HG02870 (cell line): ENCODE results near the gene SHQ1.
A peak's percentile ranks its signal among the peaks of the same experiment; 100 is the strongest.
"Not testable (repeated sequence)": the region's sequence is repeated elsewhere in the genome, so short reads cannot be mapped to it uniquely, and the experiment has no call there.

Source experiments
- ATAC-seq: cut with Tn5 transposase; IDR thresholded peaks from one replicate; pipeline ENCODE4 v1.9.1; 2021; ENCODE audit warnings: mild to moderate bottlenecking, moderate library complexity; ENCODE audit not compliant: unreplicated experiment

Gene SHQ1

GRCh38 chr3:72754582-72754981 lies 93.7 kb downstream of the SHQ1 start:
- ATAC-seq, result no peak

GRCh38 chr3:72753495-72753894 lies 94.8 kb downstream of the SHQ1 start:
- ATAC-seq, result no peak

DNA sequence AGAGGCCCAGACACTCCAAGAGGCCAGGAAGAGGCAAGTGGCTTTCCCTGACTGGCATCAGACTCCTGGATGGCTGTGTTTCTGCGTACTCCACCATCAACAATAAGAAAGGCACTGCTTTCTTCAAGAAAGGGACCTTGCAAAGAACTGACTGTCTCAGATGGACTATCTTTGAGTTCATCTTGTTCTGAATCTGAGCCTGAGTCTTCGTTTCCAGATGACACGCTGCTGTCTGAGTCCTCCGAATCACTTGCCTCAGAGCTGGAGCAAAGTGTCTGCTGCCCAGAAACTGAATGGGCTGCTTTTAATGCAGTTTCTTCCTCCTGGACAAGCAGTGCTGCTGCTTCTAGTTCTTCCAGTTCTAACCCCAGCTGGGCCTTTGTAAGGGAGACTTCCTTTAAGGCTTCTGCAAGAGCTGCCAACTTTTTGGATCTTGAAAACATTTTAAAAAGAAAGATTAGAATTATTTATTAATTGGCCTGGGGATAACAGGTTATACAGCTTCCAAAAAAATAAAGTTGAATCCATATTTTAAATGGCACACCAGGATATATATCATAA lies 97.8 kb downstream of the SHQ1 start:
- ATAC-seq, result no peak

GRCh38 chr3:72748659-72749058 lies 99.6 kb downstream of the SHQ1 start:
- no peak for ATAC-seq

GRCh38 chr3:72746430-72747411 lies 101.5 kb downstream of the SHQ1 start:
- ATAC-seq, result no peak

- ATAC-seq, result no peak
Observed at GRCh38 chr3:72745146-72745999, 102.9 kb downstream of the SHQ1 start.

DNA sequence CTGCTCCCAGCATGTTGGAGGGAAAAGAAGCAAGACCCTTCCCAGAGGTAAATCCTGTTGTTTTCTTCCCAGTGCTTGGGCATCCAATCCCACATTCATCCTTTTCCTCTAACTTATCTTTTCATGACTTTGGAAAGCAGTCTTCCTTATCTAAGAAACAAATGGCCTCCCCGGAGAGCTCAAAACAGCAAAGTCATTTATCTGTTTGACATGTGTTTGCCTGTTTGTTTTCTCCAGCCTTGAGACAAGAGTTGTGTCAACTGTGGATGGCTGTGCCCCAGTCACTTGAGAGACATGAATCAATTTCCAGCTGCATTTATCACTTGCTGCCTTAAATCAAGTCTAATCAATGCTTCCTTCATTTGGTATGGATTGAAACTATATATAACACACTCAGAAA lies 103.9 kb downstream of the SHQ1 start:
- ATAC-seq, result no peak

DNA sequence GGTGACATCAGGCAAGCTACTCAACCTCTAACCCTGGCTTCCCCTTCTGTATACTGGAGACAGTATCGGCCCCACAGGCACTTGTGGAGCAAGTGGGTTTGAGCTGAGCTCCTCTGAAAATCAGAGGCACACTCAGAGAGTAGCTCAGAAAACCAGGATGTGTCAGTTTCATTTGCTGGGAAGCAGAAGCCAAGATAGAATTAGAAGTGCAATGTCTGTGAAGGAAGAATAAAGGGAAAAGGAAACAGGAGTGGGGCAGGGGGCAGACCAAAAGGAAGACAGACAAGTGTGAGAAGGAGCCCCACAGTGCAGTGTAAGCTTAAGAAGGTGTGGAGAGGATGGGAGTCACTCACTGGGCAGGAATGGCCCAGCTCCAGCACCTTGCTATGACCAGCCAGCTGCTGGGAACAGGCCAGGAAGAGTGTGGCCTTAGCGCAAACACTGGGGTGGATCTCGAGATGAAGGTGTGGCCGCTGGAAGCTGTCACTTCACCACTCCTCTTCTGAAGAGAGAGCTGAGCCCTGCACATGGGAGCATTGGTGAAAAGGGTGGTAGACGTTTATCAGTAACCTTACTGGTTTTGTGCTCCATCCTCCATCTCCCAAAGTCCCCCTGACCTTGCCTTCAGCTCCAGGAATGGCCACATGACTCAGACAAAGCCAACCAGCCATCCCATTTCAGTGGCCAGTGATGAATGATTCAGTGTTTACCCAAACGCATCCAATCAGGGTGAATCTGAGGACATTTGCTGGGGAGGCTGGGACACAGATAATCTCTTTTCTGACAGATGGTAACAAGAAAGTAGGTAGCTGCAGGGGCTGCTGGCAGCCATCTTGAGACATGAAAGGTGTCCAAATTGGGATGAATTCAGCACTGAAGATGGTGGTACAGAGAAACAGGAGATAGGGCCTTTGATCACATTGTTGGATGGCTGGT lies 108.4 kb downstream of the SHQ1 start:
- ATAC-seq, result no peak

DNA sequence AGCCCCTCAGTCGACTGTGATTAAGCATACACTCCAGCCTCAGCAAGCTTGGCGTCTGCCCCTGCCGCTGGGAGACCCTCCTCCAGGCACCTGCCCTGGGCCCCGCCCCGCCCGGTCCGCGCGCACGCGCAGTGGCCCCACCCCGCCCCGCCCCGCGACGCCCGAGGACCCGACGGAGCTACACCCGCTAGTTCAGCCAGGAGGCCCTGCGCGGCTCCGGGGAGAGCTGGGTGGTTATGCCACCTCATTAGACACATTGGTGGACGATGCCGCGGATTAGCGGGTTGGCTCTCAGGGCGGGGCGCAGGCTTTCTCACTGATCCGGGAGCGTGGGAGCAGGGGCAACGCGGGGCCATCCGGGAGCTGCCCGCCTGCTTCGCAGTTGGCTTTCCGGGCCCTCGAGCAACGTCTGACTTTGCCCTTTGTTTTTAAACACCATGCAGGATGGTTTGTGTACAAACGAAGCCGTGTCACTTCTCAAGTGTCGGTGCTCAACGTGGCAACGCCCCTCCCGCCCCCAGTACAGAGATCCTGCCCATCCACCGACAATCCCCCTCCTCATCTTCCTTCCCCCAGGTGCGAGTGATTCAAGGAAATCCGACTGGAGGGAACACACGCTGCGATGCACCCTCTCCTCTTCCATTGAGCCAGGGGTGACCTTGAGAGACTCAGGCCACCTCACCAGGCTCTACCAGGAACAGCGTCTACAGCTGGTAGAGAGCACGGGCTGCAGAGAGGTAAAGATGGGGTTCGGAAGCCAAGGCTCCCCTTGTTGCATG lies 109.3 kb downstream of the SHQ1 start:
- peak; percentile 73 for ATAC-seq

DNA sequence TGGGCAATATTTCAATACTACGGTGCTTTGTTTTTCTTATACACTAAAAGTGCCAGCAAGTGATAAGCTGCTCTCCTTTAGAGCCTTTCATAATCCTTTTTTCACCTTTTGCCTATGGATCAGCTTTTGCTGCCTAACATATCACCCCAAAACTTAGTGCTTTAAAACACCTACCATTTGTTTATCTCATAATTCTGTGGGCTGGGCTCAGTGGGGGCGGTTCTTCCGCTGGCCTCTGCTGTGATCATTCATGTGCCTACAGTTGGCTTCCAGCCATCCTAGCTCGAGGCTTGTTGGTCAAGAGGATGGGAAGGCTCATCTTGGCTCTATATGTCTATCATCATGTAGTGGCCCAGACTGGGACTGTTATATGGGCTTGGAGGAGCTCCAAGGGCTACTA lies 113.2 kb downstream of the SHQ1 start:
- ATAC-seq, result not testable (repeated sequence)

DNA sequence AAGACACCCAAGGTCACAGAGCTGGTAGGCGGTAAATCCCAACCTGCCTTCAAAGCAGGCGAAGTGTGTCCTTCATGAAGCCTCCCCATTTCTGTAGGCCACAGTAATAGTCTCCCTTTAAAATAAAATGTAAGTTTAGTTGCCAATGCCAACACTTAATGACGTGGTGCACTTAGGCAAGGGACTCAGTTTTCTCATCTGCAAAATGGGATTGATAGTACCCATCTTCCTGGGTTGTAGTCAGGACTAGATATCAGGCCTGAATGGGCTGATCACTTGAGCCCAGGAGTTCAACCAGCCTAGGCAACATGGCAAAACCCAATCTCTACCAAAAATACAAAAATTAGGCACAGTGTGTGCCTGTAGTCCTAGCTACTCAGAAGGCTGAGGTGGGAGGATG lies 114.6 kb downstream of the SHQ1 start:
- no peak for ATAC-seq

DNA sequence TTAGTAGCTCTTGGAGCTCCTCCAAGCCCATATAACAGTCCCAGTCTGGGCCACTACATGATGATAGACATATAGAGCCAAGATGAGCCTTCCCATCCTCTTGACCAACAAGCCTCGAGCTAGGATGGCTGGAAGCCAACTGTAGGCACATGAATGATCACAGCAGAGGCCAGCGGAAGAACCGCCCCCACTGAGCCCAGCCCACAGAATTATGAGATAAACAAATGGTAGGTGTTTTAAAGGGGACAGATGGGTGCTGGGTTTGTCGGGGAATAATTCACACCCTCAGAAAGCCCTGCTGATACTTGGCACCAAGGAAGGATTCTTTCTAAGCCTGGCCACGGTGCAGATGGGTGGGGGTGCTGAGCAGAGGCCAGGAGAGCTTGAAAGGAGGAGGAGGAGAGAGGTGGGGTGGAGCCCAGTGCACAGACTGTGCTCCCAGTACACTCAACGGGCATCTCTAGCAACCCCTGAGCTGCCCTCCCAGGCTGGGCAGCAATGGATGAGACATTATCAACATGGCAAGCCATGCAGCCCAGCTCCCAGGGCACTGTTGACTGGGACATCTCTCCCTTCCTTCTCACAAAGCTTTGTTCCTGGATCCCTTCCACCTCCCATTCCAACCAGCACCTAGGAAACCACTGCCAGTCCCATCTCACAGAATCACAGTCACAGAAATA lies 115.4 kb downstream of the SHQ1 start:
- ATAC-seq, result not testable (repeated sequence)

GRCh38 chr3:72728958-72729467 lies 119.2 kb downstream of the SHQ1 start:
- no peak for ATAC-seq

DNA sequence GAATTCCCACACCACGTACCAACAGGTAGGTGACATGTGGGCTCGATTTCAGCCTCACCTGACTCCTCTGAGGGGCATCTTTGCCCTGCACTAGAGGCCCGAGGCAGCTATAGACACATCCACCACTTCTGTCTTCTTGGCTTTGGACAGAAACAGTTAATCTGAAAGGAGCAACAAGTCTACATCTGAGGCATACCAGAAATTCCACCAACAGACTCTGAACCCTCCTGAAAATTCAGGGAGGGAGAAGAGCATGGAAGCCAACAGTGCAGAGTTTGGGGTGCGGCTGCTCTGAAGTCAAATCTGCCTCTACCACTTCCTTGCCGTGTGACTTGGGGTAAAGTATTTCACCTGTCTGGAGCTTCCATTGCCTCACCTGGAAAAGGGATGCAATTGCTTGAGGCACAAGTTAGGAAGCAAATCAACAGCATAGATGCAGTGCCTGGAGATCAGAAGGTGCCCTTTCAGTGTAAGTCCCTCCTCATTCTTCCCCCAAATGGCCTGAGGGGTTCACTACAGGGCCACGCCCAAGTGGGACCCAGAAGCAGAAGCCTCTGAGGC lies 119.8 kb downstream of the SHQ1 start:
- no peak for ATAC-seq

GRCh38 chr3:72727726-72728125 lies 120.5 kb downstream of the SHQ1 start:
- no peak for ATAC-seq

DNA sequence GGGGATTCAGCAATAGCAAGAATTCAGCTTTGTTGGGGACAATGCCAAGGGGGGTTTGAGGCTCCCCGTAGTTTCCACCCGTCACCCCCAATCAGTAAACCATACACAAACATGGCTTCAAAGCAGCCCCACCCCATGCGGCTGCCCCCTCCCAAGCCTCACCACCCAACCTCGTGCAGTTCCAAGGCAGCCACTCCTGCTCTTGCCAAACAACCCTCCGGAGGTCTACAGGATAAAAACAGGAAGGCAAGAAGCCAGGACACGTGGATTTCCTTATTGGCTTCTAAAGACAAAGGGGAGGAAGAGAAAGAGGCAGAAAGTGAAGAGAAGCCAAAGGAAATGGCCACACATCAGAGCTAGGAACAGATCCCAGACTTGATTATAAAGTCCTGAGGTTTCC lies 121.1 kb downstream of the SHQ1 start:
- no peak for ATAC-seq

DNA sequence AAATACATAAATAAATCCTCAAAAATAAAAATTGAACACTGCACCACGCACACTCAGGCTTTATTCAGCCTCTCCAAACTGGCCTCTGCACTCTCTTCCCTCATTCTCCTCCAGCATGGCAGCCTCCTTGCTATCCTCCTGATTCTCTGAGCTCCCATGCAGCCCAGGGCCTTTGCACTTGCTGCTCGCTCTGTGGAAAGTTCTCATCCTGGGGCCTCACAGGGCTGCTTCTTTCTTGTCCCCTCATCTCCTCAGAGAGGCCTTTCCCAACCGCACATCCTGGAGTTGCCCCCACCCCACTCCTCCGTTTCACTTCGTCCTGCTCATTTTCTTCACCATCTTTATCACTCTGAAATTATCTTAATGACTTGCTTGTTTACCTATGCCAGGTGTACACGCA lies 123.0 kb downstream of the SHQ1 start:
- ATAC-seq, result no peak

GRCh38 chr3:72724070-72724469 lies 124.2 kb downstream of the SHQ1 start:
- ATAC-seq, result no peak
